NCI-H774 (cell line): ENCODE results near the gene GABPB1.
"Not testable (repeated sequence)": the region's sequence is repeated elsewhere in the genome, so short reads cannot be mapped to it uniquely, and the experiment has no call there.

Experiments
- DNase-seq: peaks from one replicate; lab custom pipeline; 2025; lab: John Stamatoyannopoulos, UW

The GABPB1 gene

DNA sequence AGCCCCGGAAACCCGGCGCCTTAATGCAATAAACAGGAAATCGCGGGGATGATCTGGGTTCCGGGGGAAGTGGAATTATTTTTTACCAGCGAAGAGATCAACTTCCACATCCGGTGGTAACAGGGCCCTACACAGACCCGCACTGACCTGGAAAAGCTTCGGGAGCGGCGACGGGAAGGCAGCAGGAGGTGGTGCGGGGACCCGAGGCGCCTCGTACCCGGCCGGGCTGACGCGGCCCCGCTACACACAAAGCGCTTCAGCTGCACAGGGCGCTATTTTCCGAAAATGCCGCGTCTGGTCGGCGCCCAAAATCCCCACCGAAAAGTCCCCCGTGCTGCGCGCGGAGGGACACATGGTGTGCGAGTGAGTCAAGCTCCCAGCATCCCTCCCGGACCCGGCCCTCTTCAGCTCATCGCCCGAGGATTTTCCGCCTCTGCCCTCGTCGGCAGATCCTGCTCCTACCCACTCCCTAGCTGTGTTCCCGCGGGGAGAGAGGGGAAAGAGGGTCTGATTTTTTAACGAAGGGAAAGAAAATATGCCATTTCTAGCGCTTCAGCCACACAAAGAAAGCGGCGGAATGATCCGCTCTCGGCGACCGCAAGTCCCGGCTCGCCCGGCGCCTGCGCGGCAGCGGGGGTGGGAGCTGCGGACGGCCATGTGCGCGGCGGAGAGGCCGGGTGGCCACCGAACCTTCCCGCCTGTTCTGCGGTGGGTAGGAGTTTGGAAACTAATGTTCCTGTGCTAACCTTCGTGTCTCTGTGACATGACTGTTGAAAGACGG lies at the start of gene GABPB1:
GABPB1 (minus strand) TSS at position 361 of the 781 bp plus-strand sequence. CDS start 45,400 bp downstream, outside the sequence.
- DNase-seq: peak; percentile 86

DNA sequence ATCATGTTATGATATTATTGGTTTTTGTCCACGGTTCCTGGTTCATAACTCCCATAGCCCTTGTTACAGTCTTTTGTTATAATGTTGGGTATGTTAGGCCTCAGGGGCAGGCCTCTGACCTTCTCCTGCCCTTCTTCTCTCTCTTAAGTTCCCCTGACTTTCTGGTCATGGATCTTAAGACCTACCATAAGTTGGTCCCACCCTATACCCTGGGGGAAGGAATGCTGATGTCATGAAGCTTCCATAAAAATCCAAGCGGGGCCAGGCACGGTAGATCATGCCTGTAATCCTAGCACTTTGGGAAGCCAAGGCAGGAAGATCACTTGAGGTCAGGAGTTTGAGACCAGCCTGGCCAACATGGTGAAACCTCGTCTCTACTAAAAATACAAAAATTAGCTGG lies 36.6 kb upstream of the GABPB1 start:
- DNase-seq: not testable (repeated sequence)

DNA sequence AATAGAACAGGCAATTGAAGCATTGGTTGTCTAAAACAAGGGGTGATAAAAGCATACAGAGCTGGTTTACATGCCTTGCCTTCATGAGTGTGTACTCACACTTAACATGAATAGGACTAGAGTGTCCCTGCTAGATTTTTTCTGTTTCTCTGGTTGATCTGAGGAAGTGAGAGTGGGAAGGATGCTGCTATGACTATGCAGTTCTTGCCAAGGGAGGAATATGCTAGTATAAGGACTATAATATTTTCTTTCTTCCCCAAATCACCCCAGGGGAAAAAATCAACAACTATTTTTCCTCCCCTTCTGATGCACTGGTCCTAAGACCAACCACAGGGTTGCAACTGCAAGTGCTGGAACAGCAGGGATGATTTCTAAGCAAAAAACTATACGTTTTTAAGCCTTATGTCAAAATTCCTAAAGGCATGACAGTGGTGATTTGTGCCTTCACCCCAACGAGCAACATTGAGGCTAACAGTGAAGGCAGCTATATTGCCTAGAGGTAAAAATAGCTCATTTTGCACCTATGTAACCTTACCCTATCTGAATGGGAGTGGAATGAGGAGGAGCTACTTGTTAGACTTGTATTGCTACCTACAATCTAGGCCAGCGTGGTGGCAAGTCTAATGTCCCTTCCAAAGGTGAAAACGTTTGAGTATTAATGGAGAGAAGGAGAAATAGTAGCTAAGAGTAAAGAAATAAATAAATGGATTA lies 35.7 kb upstream of the GABPB1 start:
- DNase-seq: no peak

DNA sequence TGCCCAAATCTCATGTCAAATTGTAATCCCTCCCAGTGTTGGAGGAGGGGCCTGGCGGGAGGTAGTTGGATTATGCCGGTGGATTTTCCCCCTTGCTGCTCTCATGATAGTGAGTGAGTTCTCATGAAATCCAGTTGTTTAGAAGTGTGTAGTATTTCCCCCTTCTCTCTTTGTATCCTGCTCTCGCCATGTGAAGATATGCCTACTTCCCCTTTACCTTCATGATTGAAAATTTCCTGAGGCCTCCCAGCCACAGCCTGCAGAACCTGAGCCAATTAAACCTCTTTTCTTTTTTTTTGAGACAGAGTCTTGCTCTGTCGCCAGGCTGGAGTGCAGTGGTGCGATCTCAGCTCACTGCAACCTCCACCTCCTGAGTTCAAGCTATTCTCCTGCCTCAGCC lies 27.4 kb upstream of the GABPB1 start:
- not testable (repeated sequence) for DNase-seq

DNA sequence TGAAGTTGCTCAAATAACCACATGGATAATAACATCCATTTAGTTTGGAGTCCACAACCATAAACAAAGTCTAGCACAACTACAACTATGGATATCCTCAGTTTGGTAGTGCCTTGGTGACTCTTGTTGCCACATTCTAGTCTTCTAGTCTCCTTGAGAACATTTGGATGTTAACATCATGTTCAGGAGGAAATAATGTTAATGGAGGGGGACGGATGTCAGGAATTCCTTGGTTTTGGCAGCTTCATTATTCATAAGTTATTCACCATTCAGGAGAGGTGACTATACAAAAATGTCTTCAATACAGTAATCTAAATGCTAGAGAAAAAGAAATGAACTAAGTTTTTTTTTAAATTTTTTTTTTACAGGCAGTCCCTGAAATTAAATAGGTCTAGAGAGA lies 26.4 kb upstream of the GABPB1 start:
- DNase-seq: no peak

DNA sequence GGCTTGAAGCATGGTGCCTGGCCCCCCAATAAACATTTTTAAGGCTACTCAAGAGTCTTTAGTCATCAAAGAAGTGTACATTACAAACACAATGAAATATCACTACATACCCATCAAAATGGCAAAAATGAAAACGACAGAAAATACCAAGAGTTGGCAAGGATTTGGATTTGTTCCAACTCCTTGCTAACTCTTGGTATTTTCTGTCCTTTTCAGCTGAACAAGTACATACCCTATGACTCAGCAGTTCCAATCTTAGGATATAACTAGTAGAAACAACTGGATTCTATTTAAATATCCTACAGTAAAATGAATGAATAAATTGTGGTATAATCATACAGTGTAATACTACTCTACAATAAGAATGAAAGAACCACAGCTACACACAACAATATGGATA lies 25.1 kb upstream of the GABPB1 start:
- DNase-seq: no peak

DNA sequence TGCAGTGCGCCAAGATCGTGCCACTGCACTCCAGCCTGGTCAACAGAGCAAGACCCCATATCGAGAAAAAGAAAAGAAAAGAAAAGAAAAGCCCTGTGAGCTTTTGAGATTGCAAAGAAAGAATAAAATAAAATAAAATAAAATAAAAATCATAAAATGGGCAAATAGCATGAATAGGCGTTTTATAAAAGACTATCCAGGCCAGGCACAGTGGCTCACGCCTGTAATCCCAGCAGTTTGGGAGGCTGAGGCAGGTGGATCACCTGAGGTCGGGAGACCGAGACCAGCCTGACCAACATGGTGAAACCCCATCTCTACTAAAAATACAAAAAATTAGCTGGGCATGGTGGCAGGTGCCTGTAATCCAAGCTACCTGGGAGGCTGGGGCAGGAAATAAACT lies 24.4 kb upstream of the GABPB1 start:
- DNase-seq: not testable (repeated sequence)

DNA sequence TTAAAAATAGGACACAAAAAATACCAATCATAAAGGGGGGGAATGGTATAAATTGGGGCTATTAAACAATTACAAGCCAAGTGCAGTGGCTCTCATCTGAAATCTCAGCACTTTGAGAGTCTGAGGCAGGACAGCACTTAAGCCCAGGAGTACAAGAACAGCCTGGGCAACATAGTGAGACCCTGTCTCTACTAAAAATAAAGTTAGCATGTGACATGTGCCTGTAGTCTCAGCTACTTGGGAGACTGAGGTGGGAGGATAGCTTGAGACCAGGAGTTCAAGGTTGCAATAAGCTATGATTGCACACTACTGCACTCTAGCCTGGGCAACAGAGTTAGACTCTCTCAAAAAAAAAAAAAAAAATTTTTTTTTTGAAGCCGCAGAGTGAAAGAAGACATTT lies 23.8 kb upstream of the GABPB1 start:
- DNase-seq: no peak

DNA sequence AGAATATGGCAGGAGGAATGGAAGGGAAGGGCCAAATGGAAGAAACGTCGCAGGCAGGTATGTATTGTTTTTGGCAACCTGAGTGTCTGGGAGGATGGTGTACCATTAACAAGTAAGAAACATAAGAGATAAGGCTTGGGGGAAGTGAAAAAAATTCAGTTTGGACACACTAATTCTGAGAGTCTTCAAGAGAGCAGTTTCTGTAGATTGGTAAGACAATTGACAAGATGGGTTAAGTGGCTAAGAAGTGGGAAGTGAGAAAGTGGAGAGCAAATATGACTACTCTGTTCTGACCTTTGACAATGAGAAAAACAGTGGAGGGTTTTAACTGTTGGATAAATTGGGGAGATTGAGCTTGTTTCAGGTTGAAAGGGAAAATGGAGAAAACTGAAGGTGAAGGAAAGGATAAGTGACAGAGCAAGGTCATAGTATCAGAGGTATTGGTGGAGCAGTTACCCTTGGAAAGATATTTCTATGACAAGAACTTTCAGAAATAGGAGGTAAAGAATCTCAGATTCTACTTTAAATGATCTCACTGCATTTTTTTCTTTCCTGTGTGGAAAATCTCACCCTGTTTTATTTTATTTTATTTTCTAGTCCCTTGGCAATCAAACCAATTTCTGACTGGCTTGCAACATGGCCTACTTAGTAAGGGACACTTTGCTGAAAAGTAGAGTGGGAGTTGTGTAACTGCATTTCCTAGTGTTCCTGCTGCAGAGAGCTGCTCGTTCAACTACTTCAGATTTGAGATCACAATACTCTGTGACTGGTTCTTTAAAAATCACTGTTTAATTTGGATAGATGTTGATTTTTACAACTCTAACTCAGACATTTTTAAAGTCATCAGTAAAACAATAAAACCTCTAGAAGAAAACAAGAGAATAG lies 23.1 kb upstream of the GABPB1 start:
- no peak for DNase-seq

DNA sequence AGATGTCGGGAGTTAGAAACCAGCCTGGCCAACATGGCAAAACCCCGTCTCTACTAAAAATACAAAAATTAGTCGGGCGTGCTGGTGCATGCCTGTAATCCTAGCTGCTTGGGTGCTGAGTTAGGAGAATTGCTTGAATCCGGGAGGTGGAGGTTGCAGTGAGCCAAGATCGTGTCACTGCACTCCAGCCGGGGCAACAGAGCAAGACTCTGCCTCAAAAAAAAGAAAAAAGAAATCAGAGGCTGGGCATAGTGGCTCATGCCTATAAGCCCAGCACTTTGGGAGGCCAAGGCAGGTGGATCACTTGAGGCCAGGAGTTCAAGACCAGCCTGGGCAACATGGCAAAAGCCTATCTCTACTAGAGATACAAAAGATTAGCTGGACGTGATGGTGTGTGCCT lies 14.6 kb upstream of the GABPB1 start:
- DNase-seq: not testable (repeated sequence)

DNA sequence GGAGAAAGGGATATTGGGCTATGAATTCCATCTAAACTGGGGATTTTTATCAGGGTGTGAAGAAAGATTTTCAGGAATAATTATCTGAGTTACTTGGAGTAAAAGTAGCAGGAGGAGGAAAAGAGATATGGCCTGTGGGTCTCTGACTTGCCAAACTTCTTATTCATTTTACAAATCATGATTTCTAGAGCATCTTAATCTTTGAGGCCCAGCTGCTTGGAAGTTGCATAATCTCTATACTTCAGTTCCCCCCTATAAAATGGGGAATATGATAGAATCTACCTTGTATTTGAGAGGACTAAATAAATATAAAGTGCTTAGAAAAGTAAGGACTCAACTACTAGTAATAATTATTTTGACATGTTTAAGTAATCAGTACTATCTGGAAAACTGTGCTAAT lies 11.0 kb upstream of the GABPB1 start:
- no peak for DNase-seq

DNA sequence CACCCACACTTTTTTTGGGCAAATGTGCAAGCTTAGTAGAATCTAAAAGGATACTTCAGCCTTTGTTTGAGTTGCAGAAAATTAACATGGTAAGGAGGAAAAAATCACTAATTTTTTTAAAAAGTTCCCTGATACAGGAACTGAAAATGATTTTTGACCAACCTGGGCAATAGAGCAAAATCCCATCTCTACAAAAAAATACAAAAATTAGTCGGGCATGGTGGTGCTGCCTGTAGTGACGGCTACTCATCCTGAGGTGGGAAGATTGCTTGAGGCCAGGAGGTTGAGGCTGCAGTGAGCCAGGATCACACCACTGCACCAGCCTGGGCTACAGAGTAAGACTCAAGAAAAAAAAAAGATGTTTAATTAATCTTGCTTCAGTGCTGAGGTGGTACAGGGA lies 10.6 kb upstream of the GABPB1 start:
- no peak for DNase-seq

DNA sequence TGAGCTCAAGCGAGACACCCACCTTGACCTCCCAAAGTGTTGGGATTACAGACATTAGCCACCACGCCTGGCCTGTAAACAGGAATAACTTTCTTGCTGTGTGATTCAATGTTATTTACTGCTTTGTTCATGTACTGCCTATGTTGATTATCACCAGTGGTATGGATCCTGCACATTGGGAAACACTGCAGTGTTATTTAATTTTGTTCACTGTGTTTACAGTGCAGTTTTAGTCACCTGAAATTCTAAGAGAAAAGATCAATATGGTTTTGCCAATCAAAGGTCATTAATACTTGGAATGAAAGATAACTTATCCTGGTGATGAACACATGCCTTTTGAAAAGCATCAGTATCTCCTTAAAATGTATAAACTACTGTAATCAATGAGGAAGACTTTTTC lies 8.6 kb upstream of the GABPB1 start:
- no peak for DNase-seq

DNA sequence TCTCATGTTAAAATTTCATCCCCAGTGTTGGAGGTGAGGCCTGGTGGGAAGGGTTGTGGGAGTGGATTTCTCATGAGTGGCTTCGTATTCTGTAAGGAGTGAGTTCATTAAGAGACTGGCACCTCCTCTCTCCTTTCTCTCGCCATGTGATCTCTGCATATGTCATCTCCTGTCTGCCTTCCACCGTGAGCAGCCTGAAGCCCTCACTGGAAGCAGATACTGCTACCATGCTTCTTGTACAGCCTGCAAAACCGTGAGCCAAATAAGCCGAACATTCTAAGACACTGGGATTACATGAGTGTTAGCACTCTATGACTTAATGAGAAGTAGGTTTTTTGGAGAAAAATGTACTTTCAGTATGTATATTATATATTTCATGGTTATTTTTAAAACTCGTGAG lies 6.8 kb upstream of the GABPB1 start:
- DNase-seq: no peak

DNA sequence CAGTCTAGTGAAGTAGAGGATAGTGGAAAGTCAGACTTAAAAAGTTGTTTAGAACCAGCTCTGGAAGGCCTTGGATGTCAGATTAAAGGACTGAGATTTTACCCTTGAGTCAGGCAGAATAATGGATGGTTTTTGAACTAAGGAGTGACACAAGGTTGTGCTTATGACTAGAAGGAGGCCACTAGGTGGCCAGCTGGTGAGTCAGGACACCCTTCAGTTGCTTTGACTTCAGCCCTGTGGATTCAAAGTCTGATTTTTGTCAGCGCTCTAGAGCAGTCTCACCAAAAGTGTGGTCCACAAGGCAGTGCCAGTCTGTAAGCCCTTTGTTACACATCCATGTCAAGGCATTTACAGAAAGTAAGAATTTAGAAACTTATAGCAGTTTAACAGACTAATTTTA lies 3.8 kb upstream of the GABPB1 start:
- no peak for DNase-seq

DNA sequence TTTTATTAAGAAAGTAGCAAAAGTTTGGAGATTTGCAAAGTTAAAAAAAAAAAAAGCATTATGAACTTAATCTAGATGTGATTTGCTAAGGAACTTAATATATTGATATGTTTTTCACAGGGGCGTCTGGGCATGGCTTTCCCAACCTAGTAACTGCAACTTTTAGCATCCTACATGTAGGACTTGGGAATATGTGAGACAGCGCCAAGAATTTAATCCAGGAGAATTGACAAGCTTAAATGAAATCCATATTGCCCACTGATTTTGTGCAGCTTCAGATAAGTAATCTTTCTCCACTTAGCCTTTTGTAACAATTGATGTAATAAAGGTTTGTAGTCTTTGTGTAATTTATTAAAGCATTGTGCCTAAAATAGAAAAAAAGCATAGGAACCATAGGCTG lies 982 bp upstream of the GABPB1 start:
- DNase-seq: no peak

DNA sequence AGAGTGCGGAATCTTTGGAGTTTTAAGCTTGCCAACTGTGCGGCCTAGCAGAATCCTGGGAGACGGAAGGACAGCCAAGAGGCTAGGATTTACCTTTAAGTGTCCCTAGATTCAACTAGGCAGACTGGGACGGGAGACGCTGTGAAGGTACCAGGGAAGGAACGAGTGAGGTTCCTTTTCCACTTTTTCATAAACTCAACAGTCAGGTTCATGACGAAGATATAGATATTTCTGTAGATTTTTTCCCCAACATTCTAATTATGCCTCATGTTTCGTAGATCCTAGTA lies 564 bp upstream of the GABPB1 start:
- no peak for DNase-seq

DNA sequence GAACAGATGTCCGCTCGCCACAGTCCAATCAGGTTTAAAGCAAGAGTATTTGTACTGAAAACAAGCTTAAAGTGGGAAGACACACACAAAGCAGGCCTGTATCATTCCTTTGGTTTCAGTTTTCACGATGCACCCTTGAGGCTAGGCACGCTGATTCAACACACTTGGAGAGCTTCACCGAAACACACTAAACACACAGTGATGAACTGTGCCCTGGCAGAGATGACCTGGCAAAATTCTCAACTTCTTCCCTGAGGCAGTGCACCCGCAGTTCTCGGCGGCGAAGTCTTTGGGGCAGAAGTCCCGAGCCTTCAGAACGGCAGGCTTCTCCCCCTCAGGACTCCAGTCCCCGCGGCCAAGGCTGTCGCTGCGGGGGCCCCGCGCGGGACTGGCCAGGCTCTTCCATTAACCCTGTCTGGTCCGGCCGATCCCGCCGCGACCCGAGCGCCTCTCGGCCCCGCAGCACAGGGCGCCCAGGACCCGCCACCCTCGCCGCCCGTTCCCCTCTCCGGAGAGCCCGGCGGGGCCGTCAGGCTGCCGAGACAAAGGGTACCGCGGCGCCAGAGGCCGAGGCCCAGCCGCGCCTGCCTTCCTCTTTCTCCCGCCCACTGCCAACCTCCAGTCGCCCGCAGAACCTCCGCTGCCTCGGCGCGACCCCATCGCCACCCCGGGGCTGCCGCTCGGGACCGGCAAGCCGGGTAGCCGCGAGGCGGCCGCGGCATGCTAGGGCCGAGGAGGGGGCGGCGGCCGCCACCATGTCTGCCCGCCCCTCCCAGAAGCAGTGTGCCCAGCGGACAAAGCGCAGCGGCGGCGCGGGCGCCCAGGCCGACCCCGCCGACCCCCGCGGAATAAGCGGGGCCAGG lies 792 bp downstream of the GABPB1 start:
- DNase-seq: no peak

DNA sequence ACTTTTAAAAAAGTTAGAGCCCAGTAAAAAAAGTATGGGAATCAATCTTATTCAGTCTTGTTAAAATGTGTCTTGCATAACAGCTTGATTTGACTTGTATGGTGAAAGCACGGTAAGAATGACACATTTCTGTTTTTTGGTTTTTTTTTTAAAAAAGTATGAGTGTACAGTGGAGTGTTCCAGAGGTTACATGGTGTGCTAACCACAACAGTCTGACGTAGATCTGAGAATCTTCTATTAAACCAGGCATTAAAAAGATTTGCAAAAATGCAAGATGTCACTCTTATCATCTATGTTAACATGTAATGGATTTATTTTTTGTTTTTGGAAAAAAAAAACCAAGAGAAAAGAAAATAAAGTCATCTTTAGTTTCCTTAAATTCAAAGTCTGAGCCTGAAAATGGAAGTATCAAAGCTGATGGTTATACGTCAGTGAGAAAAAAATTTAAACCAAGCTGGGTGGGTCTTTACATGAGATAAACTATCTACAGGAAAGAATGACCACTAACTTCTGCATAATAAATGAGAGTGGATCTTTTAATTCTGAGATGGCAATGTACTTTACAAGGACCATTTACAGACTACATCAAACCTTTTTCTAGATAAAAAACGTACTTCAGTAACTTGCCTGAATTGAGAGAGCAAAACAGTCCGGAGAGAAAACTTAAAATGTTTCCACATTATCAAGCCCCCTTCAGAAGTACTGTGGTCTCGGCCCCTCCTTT lies 1.6 kb downstream of the GABPB1 start:
- DNase-seq: no peak

DNA sequence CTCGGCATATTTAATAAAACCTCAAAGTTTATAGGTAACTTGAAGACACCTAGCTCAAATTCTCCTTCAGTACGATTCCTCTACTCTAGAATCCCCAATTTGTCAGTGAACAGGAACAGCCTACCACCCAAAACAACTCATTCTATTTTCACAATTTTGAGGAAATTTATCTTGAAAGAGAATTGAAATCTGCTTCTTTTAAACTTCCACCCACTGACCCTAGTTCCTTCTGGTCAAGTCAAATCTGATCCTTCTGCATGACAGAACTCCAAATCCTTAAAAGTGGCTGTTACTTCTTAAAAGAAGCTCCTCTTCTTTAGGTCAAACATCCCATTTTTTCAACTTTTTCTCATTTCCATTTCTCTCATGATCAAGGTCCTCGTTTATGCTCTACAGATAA lies 4.4 kb downstream of the GABPB1 start:
- DNase-seq: no peak

DNA sequence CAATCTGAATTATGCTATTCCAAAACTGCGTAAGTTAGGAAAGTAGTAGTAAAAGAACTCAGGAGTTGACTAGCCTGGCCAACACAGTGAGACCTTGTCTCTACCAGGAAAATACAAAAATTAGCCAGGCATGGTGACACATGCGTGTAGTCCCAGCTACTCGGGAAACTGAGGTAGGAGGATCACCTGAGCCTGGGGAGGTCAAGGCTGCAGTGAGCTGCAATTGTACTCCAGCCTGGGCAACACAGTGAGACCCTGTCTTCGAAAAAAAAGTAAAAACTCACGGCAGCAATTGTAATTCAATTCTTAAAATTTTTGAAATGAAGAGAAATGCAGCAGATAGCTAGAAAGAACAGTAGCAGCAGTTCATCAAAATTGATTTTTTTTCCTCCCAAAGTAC lies 9.7 kb downstream of the GABPB1 start:
- no peak for DNase-seq
